ENCODE results near the gene PPFIBP1.

PPFIBP1 gene

DNA sequence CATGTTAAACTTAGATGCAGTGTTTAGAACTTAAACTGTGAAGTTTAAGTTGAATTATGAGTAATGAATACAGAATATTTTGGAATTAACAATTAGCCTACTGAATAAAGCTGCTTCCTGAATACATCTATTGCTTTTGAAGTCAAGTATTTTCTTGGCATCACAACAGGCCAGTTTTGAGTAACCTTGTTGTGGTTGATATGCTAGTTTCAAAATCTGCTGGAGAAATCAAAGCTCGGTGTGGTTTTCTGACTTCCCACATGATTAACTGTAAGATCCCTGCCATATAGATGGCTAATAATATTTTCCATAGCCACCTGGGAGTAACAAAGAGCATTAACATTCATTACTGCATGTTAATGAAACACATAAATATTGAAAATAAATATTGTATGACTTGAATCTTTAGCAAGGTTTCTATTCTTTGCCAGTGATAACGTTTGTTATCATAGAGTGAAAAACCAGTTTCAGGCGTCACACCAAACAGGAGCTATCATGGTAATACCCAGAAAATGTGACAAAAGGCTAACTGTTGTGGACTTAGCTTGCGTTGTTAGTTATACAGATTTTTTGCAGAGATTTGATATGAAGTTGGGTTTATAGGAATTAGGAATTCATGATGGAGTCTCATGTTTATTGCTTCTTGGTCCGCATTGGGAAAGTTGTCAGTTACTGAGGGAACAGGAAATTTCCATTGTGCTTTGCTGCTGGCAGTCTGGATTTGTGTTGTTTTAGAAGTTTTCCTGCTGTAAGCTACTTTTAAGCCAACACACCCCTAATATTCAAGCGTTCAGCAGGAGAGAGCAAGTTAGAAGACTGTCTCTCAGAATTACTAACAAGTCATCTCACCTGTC is 32.1 kb downstream of the PPFIBP1 start:
- DNase-seq (ENCODE audit: extremely low read depth, low read depth): no peak
- TF ChIP-seq, protein P1, sequence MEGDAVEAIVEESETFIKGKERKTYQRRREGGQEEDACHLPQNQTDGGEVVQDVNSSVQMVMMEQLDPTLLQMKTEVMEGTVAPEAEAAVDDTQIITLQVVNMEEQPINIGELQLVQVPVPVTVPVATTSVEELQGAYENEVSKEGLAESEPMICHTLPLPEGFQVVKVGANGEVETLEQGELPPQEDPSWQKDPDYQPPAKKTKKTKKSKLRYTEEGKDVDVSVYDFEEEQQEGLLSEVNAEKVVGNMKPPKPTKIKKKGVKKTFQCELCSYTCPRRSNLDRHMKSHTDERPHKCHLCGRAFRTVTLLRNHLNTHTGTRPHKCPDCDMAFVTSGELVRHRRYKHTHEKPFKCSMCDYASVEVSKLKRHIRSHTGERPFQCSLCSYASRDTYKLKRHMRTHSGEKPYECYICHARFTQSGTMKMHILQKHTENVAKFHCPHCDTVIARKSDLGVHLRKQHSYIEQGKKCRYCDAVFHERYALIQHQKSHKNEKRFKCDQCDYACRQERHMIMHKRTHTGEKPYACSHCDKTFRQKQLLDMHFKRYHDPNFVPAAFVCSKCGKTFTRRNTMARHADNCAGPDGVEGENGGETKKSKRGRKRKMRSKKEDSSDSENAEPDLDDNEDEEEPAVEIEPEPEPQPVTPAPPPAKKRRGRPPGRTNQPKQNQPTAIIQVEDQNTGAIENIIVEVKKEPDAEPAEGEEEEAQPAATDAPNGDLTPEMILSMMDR (IDR thresholded peaks at IDR 0.05; ENCODE audit: low read depth, low read length, missing control alignments): no peak
- H3K4me3 ChIP-seq (replicated peaks; ENCODE audit: low read depth, low read length): no peak overlapping the region

DNA sequence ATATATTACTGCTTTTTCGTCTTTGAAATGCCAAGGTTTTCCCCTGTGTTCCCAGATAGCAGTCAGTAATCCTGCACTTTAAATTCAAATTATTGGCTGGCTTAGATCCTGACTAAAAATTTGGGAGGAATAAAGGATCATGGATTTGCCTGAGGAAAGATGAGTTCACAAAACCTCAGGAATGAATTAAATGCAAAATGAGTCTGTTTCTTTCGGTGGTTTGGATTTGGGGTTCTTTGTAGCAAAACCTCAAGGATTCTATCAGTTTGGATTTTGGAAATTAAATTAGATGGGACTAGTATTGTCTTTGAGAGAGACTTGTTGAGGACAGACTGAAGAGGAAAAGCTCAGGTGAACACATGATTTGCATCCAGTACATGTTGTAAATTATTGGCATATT is 36.1 kb downstream of the PPFIBP1 start:
- DNase-seq (ENCODE audit: extremely low read depth, low read depth): no peak
- TF ChIP-seq, protein P1 (IDR thresholded peaks at IDR 0.05; ENCODE audit: low read depth, low read length, missing control alignments): no peak
- no peak overlapping the region for H3K4me3 ChIP-seq (replicated peaks; ENCODE audit: low read depth, low read length)

- DNase-seq (ENCODE audit: extremely low read depth, low read depth): no peak
- TF ChIP-seq, protein P1 (IDR thresholded peaks at IDR 0.05; ENCODE audit: low read depth, low read length, missing control alignments): no peak
These were observed 37.7 kb downstream of the PPFIBP1 start for GRCh38 chr12:27561535-27562350.

DNA sequence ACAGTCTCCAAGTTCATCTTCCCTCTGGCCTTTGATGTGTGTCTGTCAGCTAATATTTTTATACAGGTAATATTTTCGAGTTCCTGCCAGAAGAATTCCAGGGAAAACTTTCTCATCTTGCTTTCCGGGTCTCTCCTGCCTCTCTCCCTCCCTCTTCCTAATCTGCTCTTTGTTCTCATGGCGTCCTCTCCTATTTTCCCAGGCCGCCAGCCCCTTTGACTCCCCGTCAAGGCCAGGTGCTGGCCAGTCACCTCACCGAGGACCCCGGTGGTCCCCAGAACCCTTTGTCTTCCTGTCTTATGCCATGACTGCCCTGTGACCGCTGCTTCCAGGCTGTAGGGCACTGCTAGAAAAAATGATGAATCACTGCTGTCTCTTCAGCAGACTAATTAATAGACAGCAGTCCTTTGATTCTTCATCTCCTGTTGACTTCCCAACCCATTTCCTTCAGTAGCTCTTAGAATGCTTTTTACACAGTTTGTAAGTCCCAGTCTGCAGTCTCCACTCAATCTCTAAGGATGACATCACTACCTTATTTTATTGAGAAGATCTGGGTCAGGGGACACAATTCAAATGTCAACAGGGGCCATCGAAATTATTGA is 40.7 kb downstream of the PPFIBP1 start:
- H3K4me3 ChIP-seq (replicated peaks; ENCODE audit: low read depth, low read length): no peak overlapping the region
- TF ChIP-seq, protein P1 (IDR thresholded peaks at IDR 0.05; ENCODE audit: low read depth, low read length, missing control alignments): no peak
- no peak for DNase-seq (ENCODE audit: extremely low read depth, low read depth)

More at GRCh38 chr12:27561535-27562350, 37.7 kb downstream of the PPFIBP1 start:
- H3K4me3 ChIP-seq (replicated peaks; ENCODE audit: low read depth, low read length): no peak overlapping the region

DNA sequence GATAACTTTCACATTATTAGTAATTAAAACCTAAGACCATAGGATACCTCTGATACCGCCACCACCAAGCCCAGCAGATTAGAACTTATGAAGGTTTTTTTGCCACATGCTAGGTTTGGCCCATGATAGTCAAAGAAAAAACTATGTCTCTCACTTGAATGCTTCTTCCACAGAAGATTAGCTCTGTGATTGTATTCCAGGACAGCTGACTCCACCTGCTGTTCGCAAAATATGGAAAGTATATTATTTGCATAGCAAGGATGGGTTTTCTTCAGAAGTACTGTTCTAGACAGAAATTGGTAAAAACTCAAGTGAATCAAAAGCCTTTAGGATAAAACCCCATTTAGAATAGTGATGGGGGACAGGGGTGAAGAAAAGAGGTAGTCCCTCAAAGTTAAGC is 42.2 kb downstream of the PPFIBP1 start:
- DNase-seq (ENCODE audit: extremely low read depth, low read depth): no peak

DNA sequence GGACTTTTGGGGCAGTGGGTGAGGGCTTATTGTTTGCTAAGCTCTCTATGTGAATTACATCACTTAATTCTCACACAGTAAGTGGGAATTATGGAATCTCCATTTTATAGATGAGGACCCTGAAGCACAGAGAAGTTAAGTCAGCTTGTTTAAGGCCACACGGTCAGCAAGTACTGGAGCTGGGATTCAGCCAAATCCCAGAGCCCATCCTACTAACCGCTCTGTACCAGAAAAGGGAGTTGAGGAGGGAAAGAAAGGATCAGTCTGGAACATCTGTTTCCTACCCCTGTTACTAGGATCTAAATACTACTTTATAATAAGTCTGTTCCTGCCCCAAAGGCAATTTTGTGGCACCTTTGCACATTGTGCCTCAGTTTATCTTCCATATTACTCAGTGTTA is 42.6 kb downstream of the PPFIBP1 start:
- TF ChIP-seq, protein P1 (IDR thresholded peaks at IDR 0.05; ENCODE audit: low read depth, low read length, missing control alignments): no peak
- no peak for DNase-seq (ENCODE audit: extremely low read depth, low read depth)
- no peak overlapping the region for H3K4me3 ChIP-seq (replicated peaks; ENCODE audit: low read depth, low read length)

More for the DNA sequence above, 42.2 kb downstream of the PPFIBP1 start:
- TF ChIP-seq, protein P1 (IDR thresholded peaks at IDR 0.05; ENCODE audit: low read depth, low read length, missing control alignments): no peak
- H3K4me3 ChIP-seq (replicated peaks; ENCODE audit: low read depth, low read length): no peak overlapping the region

Measured in HFF-Myc (cell line).